Type B pancreatic cell (in vitro differentiated cells): Measurements from ENCODE around the gene SMAGP. TPM values are rescaled to one million over a fixed set of nuclear protein-coding genes. Genes with fewer than 3 reads are reported as not detected.

Experiments used
- DNase-seq: peaks from one replicate; pipeline ENCODE4 v3.0.0; 2021; ENCODE audit warnings: mixed read lengths; ENCODE audit not compliant: unreplicated experiment; ENCODE audit errors: extremely low spot score
- H3K27ac Mint-ChIP-seq: 2 replicates; pipeline ENCODE4 v1.8.0; 2021; ENCODE audit warnings: mild to moderate bottlenecking, mixed read lengths
- H3K27me3 Mint-ChIP-seq: 2 replicates; pipeline ENCODE4 v1.8.0; 2021; ENCODE audit warnings: mixed read lengths
- H3K36me3 Mint-ChIP-seq: 2 replicates; pipeline ENCODE4 v1.8.0; 2021; ENCODE audit warnings: mixed read lengths
- H3K4me1 Mint-ChIP-seq: one replicate; pipeline ENCODE4 v1.8.0; 2021; ENCODE audit warnings: mixed read lengths; ENCODE audit not compliant: unreplicated experiment
- H3K4me3 Mint-ChIP-seq: 2 replicates; pipeline ENCODE4 v1.8.0; 2021; ENCODE audit warnings: mild to moderate bottlenecking, mixed read lengths
- H3K9me3 Mint-ChIP-seq: 2 replicates; pipeline ENCODE4 v1.8.0; 2021; ENCODE audit warnings: mixed read lengths
- total RNA-seq: library from RNA; stranded (reverse); gene quantifications from 2 replicates; pipeline ENCODE4 v1.2.1, GENCODE V29; 2021; ENCODE audit warnings: low replicate concordance
- TF ChIP-seq, protein P1 (sequence below): fragments of 200-600 bp; sonication (generic); conservative IDR thresholded peaks from 2 replicates; pipeline ENCODE4 v1.5.0; 2021; ENCODE audit warnings: antibody characterized with exemption, mild to moderate bottlenecking

SMAGP gene
- total RNA-seq, 1 donor from 2014 or later: 35.5 TPM

DNA sequence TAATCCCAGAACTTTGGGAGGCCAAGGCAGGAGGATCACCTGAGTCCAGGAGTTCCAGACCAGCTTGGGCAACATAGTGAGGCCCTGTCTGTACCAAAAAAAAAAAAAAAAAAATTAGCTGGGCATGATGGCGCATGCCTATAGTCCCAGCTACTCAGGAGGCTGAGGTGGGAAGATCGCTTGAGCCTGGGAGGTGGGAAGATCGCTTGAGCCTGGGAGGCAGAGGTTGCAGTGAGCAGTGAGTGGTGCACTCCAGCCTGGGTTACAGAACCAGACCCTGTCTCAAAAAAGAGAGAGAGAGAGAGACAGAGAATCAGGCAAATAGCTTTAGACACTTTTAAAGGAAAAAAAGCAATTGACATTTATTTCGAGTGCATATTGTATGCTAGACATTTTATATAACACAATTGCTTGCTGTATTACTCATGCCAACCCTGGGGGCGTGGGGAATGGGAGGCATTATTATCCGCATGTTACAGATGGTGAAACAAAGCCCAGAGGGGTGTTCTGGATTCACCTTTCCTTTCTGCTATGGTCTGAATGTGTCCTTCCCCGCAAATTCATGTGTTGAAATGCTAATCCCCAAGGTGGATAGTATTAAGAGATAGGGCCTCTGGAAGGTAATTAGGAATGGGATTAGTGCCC is 62.1 kb downstream of the SMAGP start:
- Mint-ChIP-seq H3K36me3 (no peaks in the 10 kb centered on the region), H3K4me1 (no peaks in the 10 kb centered on the region), H3K9me3 (no peaks in the 10 kb centered on the region), H3K4me3 (no peak overlapping the region), H3K27ac (no peak overlapping the region), H3K27me3 (no peaks in the 10 kb centered on the region)
- TF ChIP-seq, protein P1, sequence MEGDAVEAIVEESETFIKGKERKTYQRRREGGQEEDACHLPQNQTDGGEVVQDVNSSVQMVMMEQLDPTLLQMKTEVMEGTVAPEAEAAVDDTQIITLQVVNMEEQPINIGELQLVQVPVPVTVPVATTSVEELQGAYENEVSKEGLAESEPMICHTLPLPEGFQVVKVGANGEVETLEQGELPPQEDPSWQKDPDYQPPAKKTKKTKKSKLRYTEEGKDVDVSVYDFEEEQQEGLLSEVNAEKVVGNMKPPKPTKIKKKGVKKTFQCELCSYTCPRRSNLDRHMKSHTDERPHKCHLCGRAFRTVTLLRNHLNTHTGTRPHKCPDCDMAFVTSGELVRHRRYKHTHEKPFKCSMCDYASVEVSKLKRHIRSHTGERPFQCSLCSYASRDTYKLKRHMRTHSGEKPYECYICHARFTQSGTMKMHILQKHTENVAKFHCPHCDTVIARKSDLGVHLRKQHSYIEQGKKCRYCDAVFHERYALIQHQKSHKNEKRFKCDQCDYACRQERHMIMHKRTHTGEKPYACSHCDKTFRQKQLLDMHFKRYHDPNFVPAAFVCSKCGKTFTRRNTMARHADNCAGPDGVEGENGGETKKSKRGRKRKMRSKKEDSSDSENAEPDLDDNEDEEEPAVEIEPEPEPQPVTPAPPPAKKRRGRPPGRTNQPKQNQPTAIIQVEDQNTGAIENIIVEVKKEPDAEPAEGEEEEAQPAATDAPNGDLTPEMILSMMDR: no peak
- DNase-seq: no peak

DNA sequence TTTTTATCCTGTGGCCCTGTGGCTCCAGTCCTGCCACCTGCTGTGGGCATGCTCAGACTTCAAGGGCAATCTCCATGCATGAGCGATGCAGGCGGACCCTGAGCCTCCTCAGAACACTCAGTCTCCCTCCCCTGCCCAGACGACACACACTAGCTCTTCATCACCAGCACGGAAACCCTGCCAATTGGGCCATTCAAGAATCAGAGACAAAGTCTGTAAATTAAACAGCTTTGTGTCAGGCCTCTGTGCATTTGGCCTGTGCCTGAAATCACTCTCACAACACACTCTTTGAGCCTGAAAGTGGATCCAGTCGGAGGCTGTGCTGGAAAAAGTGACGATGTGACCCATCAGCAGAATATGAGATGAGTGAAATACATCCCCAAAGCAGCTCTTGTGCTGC is 64.9 kb downstream of the SMAGP start:
- no peak for DNase-seq
- Mint-ChIP-seq H3K36me3 (no peaks in the 10 kb centered on the region), H3K4me3 (no peak overlapping the region), H3K27me3 (no peaks in the 10 kb centered on the region), H3K27ac (no peak overlapping the region), H3K4me1 (no peaks in the 10 kb centered on the region), H3K9me3 (no peaks in the 10 kb centered on the region)
- TF ChIP-seq, protein P1: no peak

DNA sequence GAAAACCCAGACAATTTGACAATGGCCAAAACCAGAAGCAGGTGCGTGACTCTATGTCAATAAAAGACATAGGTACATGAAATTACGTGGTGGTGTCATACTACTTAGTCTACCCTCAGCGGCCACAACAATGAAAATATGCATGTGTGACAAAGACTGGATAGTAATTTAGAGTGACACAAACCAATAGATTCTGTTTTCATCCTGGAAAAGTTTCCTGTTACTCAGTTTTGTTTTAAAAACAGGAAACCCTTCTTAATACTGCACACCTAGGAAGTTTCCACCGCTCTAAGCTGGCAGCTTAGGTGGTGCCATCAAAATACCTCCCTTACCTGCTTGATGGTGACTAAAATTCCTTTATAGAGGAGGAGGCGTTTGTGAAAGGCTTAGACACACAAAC is 67.5 kb downstream of the SMAGP start:
- Mint-ChIP-seq H3K36me3 (no peaks in the 10 kb centered on the region), H3K9me3 (no peaks in the 10 kb centered on the region), H3K4me1 (no peaks in the 10 kb centered on the region), H3K27ac (no peak overlapping the region), H3K27me3 (no peaks in the 10 kb centered on the region), H3K4me3 (no peak overlapping the region)
- no peak for DNase-seq
- TF ChIP-seq, protein P1: no peak

DNA sequence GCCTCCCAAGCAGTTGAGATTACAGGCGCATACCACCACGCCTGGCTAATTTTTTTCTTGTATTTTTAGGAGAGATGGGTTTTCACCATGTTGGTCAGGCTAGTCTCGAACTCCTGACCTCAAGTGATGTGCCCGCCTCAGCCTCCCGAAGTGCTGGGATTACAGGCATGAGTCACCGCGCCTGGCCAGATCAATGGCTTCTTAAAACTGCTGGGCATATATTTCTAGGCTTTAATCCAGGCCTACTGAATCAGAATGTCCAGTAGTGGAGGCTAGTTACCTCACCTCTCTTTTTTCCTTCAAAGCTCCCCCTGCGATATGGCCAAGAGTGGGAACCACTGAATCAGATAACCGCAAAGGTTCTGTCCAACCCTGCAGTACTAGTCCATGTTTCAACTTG is 69.4 kb downstream of the SMAGP start:
- no peak for DNase-seq
- TF ChIP-seq, protein P1: no peak
- Mint-ChIP-seq H3K36me3 (no peaks in the 10 kb centered on the region), H3K27ac (no peak overlapping the region), H3K9me3 (no peaks in the 10 kb centered on the region), H3K4me3 (no peak overlapping the region), H3K4me1 (no peaks in the 10 kb centered on the region), H3K27me3 (no peaks in the 10 kb centered on the region)

DNA sequence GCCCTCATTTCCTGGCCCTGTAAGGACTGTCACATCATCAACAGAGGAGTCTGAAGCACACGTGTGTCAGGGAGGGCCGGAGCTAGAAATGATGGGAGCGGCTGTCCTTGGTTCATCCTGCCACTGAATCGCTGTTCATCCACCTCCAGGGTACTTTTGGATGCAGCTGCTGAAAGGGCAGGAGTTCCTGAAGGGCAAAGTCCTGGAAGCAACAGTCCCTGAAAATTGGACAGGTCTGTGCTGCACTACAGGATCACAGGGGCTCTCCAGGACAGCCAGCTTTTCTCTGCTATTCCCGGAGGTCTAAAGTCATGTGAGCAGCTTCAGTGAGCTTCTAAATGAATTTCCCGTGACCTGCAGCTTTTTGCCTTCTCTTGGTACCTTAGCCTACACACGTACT is 70.1 kb downstream of the SMAGP start:
- DNase-seq: no peak
- H3K9me3 Mint-ChIP-seq: no peaks in the 10 kb centered on the region
- no peaks in the 10 kb centered on the region for H3K4me1 Mint-ChIP-seq
- TF ChIP-seq, protein P1: no peak
- H3K36me3 Mint-ChIP-seq: no peaks in the 10 kb centered on the region
- H3K27me3 Mint-ChIP-seq: no peaks in the 10 kb centered on the region
- no peak overlapping the region for H3K4me3 Mint-ChIP-seq
- no peak overlapping the region for H3K27ac Mint-ChIP-seq
